K562 (cell line): ENCODE measurements around the gene GABBR1. TPM values are rescaled to one million over a fixed set of nuclear protein-coding genes. Genes with fewer than 3 reads are reported as not detected.
A peak's percentile ranks its signal among the peaks of the same experiment; 100 is the strongest.

Source experiments
- BCLAF1 ChIP-seq, 2 experiments: fragments of 450-650 bp in 1 of 2; IDR thresholded peaks; 2 replicates each; pipeline ENCODE4 v1.6.1; 2011 to 2017; ENCODE audit warnings: low read depth in 2 of 2, antibody characterized with exemption in 1 of 2, borderline replicate concordance in 1 of 2, low read length in 1 of 2, mild to moderate bottlenecking in 1 of 2, mixed read lengths in 1 of 2; ENCODE audit not compliant: control insufficient read depth in 1 of 2
- CHD1 ChIP-seq: fragments of 200-600 bp; sonication (generic); IDR thresholded peaks from one replicate; pipeline ENCODE4 v1.6.1; 2012; ENCODE audit warnings: mild to moderate bottlenecking, moderate library complexity, low read length, inconsistent platforms
- CUX1 ChIP-seq: fragments of 200-800 bp; sonication (Bioruptor generic); IDR thresholded peaks from 2 replicates; pipeline ENCODE4 v1.6.1; 2016; ENCODE audit warnings: missing genetic modification characterization, missing compliant biosample characterization
- DPF2 ChIP-seq: fragments of 450-650 bp; IDR thresholded peaks from 2 replicates; pipeline ENCODE4 v1.6.1; 2016
- FOXJ2 ChIP-seq: fragments of 200-800 bp; sonication (Bioruptor generic); IDR thresholded peaks from 2 replicates; pipeline ENCODE4 v1.6.1; 2016; ENCODE audit warnings: missing genetic modification characterization, missing compliant biosample characterization
- HLTF ChIP-seq: fragments of 450-650 bp; IDR thresholded peaks from 2 replicates; pipeline ENCODE4 v1.6.1; 2016
- HMBOX1 ChIP-seq: sonication (generic); IDR thresholded peaks from 2 replicates; pipeline ENCODE4 v1.6.1; 2016
- MCM3 ChIP-seq: fragments of 450-650 bp; IDR thresholded peaks from 2 replicates; pipeline ENCODE4 v1.6.1; 2016
- NEUROD1 ChIP-seq: fragments of 150-350 bp; IDR thresholded peaks from 2 replicates; pipeline ENCODE4 v1.6.1; 2014; ENCODE audit warnings: borderline replicate concordance, low read length, low read depth; ENCODE audit not compliant: partially characterized antibody
- PATZ1 ChIP-seq: fragments of 250-450 bp; sonication (Bioruptor Pico); IDR thresholded peaks from 2 replicates; pipeline ENCODE4 v1.5.0; 2020; ENCODE audit warnings: mild to moderate bottlenecking, borderline replicate concordance
- POLR2AphosphoS2 ChIP-seq: IDR thresholded peaks from 2 replicates; pipeline ENCODE4 v1.6.1; 2012; ENCODE audit warnings: low read length, improper control_type of control experiment
- POLR3G ChIP-seq: IDR thresholded peaks from 2 replicates; pipeline ENCODE4 v1.6.1; 2011; ENCODE audit not compliant: insufficient read length, insufficient replicate concordance; ENCODE audit errors: extremely low read depth
- TRIM28 ChIP-seq: fragments of 450-650 bp; IDR thresholded peaks from 2 replicates; pipeline ENCODE4 v1.6.1; 2017
- ZNF589 ChIP-seq: fragments of 200-800 bp; sonication (Bioruptor generic); IDR thresholded peaks from 2 replicates; pipeline ENCODE4 v1.6.1; 2016; ENCODE audit warnings: low read depth, missing genetic modification characterization, missing compliant biosample characterization
- ZNF766 ChIP-seq: fragments of 200-800 bp; sonication (Bioruptor generic); conservative IDR thresholded peaks from 2 replicates; pipeline ENCODE4 v1.6.1; 2016; ENCODE audit warnings: missing genetic modification characterization, missing compliant biosample characterization
- polyA plus RNA-seq, 8 experiments: library from polyadenylated mRNA; depleted of rRNA in 4 of 8; stranded (reverse) in 5 of 8; unstranded in 3 of 8; fragments of >200 nt; fragmentation: Nextera tagmentation in 2 of 8; fragmentation: Illumina TruSeq in 1 of 8; extraction: Ambion mirVana in 2 of 8; extraction: Trizol in 1 of 8; gene quantifications; 2 replicates each; pipeline versions ENCODE4 v1.2.1 to v1.2.3, GENCODE V29; 2011 to 2014; ENCODE audit warnings: inconsistent platforms in 1 of 8, missing spikeins in 1 of 8
- total RNA-seq, 7 experiments: library from RNA; depleted of rRNA in 6 of 7; stranded (reverse); fragments of >200 nt in 6 of 7; fragmentation: Illumina TruSeq in 2 of 7; extraction: Trizol in 2 of 7; gene quantifications; 2 replicates each; pipeline versions ENCODE4 v1.2.1 to v1.2.3, GENCODE V29; 2011 to 2021; ENCODE audit warnings: low replicate concordance in 1 of 7

GABBR1 gene
- total and polyA plus RNA-seq, 9 of the 15 experiments (the other 6 are each of a cell fraction or from before 2014, with no cell fraction given) = 2.2 to 48.3 (median 20.8) TPM

GRCh38 chr6:29628419-29629281 lies 4.3 kb downstream of the GABBR1 start (continued):
- TF ChIP-seq DPF2 (0 out of 2 replicates have a peak, but pooled peaks have one; percentile 52), MCM3 (no peak), TRIM28 (no peak), POLR2AphosphoS2 (no peak), ZNF766 (CRISPR knock-in tag) (no peak), HLTF (peak; percentile 92), PATZ1 (CRISPR knock-in tag) (no peak), HMBOX1 (no peak), POLR3G (no peak), CHD1 (no peak), FOXJ2 (no peak), NEUROD1 (peak; percentile 65), ZNF589 (CRISPR knock-in tag) (no peak), CUX1 (CRISPR knock-in tag) (no peak), BCLAF1 (IDR thresholded peaks at IDR 0.05; ENCODE audit: borderline replicate concordance in 1 of 2, control insufficient read depth in 1 of 2, low read depth in 2 of 2, low read length in 1 of 2) (no peak)
